ENCODE measurements around the gene PHC1. TPM values are rescaled to one million over a fixed set of nuclear protein-coding genes. Genes with fewer than 3 reads are reported as not detected.

The PHC1 gene
- total RNA-seq, 4 donors from 2014 or later: 51.7 to 71.2 (median 67.3) TPM

- no peak overlapping the region for H3K27ac ChIP-seq
- no peak for DNase-seq
- H3K27me3 ChIP-seq: no peaks in the 10 kb centered on the region
- no peak overlapping the region for H3K4me3 ChIP-seq (replicated peaks in 1 of 3)
- 94 to 97% methylated on average over 2 of the region's 2 CpGs for WGBS, 2 donors
- no peaks in the 10 kb centered on the region for H3K4me1 ChIP-seq
- intact Hi-C loops (cut with DNase I): no loop called here
- no peaks in the 10 kb centered on the region for H3K36me3 ChIP-seq
- TF ChIP-seq, protein P1, sequence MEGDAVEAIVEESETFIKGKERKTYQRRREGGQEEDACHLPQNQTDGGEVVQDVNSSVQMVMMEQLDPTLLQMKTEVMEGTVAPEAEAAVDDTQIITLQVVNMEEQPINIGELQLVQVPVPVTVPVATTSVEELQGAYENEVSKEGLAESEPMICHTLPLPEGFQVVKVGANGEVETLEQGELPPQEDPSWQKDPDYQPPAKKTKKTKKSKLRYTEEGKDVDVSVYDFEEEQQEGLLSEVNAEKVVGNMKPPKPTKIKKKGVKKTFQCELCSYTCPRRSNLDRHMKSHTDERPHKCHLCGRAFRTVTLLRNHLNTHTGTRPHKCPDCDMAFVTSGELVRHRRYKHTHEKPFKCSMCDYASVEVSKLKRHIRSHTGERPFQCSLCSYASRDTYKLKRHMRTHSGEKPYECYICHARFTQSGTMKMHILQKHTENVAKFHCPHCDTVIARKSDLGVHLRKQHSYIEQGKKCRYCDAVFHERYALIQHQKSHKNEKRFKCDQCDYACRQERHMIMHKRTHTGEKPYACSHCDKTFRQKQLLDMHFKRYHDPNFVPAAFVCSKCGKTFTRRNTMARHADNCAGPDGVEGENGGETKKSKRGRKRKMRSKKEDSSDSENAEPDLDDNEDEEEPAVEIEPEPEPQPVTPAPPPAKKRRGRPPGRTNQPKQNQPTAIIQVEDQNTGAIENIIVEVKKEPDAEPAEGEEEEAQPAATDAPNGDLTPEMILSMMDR (IDR thresholded peaks at IDR 0.05): no peak
- no peak for TF ChIP-seq POLR2A (IDR thresholded peaks at IDR 0.05)
- H3K9me3 ChIP-seq: no peaks in the 10 kb centered on the region
Measured at GRCh38 chr12:8960176-8960575, 45.9 kb downstream of the PHC1 start.

DNA sequence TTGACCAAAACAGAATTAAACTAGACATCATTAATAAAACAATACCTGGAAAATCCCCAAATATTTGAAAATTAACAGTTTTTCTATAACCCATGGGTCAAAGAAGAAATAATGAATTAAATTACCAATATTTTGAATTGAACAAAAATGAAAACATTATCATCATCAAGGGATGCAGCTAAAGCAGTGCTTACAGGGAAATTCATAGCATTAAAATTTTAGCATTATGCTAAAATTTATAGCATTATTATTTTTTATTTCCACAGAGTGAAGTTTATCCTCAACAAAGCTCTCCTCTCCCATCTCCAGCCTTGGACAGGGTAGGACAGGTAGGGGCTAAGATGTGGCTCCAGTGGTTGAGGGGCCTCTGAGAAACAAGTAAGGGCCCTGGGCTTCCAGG, 54.5 kb downstream of the PHC1 start:
- H3K9me3 ChIP-seq: no peaks in the 10 kb centered on the region
- no peak overlapping the region for H3K4me3 ChIP-seq (replicated peaks in 1 of 3)
- H3K36me3 ChIP-seq: no peaks in the 10 kb centered on the region
- TF ChIP-seq, protein P1 (IDR thresholded peaks at IDR 0.05): no peak
- TF ChIP-seq POLR2A (IDR thresholded peaks at IDR 0.05): no peak
- no peak overlapping the region for H3K27ac ChIP-seq
- intact Hi-C loops (cut with DNase I): no loop called here
- H3K27me3 ChIP-seq: no peaks in the 10 kb centered on the region
- no peaks in the 10 kb centered on the region for H3K4me1 ChIP-seq
- no peak for DNase-seq

DNA sequence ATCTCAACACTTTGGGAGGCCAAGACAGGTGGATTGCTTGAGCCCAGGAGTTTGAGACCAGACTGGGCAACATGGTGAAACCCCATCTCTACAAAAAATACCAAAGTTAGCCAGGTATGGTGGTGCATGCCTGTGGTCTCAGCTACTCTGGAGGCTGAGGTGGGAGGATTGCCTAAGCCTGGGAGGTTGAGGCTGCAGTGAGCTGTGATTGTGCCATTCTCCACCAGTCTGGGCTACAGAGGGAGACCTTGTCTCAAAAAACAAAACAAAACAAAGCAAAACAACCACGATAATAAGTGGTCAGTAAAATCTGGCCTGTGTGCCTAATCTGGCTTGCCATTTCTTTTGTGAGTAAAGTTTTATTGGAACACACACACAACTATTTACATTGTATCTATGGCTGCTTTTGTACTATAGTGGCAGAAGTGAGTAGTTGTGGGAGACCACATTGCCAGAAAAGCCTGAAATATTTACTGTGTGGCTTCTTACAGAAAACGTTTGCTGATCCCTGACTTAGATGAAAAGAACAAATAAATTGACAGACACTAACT, 55.6 kb downstream of the PHC1 start:
- TF ChIP-seq, protein P1 (IDR thresholded peaks at IDR 0.05): no peak
- no peak for TF ChIP-seq POLR2A (IDR thresholded peaks at IDR 0.05)
- H3K4me1 ChIP-seq: no peaks in the 10 kb centered on the region
- WGBS, 2 donors: 58 to 68% methylated on average over 2 of the region's 2 CpGs
- H3K27me3 ChIP-seq: no peaks in the 10 kb centered on the region
- H3K9me3 ChIP-seq: no peaks in the 10 kb centered on the region
- no peak for DNase-seq
- H3K4me3 ChIP-seq (replicated peaks in 1 of 3): no peak overlapping the region
- intact Hi-C loops (cut with DNase I): no loop called here
- H3K36me3 ChIP-seq: no peaks in the 10 kb centered on the region
- no peak overlapping the region for H3K27ac ChIP-seq

DNA sequence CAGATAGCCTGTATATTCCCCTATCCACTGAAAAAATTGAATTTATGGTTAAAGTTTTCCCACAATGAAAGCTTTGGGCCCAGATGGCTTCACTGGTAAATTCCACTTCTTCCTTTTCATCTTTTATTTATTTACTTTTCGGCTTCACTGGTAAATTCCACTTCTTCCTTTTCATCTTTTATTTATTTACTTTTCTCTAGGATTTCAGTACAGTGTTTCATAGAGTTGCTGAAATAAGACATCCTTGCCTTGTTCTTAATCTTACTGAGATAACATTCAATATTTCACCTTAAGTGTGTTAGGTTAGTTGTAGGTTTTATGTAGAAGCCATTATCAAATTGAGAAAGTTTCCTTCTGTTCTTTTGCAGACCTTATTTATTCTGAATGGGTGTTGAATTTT, 56.1 kb downstream of the PHC1 start:
- intact Hi-C loops (cut with DNase I): no loop called here
- H3K9me3 ChIP-seq: no peaks in the 10 kb centered on the region
- no peak for DNase-seq

DNA sequence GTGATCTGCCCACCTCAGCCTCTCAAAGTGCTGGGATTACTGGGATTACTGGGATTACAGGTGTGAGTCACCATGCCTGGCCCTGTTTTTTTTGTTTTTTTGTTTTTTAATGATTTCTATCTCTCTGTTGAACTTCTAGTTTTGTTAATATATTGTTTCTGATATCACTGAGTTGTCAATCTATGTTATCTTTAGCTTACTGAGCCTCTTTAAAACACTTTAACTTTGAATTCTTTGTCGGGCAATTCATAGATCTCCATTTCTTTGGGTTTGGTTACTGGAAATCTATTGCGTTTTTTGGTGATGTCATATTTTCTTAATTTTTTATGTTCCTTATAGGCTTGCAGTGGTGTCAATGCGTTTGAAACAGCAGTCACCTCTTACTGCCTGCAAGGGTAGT, 65.8 kb downstream of the PHC1 start:
- H3K4me3 ChIP-seq (replicated peaks in 1 of 3): no peak overlapping the region
- 88 to 95% methylated on average over 3 of the region's 3 CpGs for WGBS, 2 donors
- no peaks in the 10 kb centered on the region for H3K9me3 ChIP-seq
- no peaks in the 10 kb centered on the region for H3K4me1 ChIP-seq
- H3K27ac ChIP-seq: no peak overlapping the region
- intact Hi-C loops (cut with DNase I): no loop called here
- no peaks in the 10 kb centered on the region for H3K36me3 ChIP-seq
- no peak for TF ChIP-seq POLR2A (IDR thresholded peaks at IDR 0.05)
- TF ChIP-seq, protein P1 (IDR thresholded peaks at IDR 0.05): no peak
- no peak for DNase-seq
- H3K27me3 ChIP-seq: no peaks in the 10 kb centered on the region

More for the DNA sequence above, 56.1 kb downstream of the PHC1 start:
- no peaks in the 10 kb centered on the region for H3K36me3 ChIP-seq
- H3K27ac ChIP-seq: no peak overlapping the region
- no peaks in the 10 kb centered on the region for H3K4me1 ChIP-seq
- TF ChIP-seq POLR2A (IDR thresholded peaks at IDR 0.05): no peak
- TF ChIP-seq, protein P1 (IDR thresholded peaks at IDR 0.05): no peak
- H3K27me3 ChIP-seq: no peaks in the 10 kb centered on the region
- WGBS, 2 donors: 84% methylated on average over 1 of the region's 1 CpG
- no peak overlapping the region for H3K4me3 ChIP-seq (replicated peaks in 1 of 3)

All from thyroid gland (tissue), 4 donors.